OCI-LY7 (cell line): ENCODE measurements around the gene MINDY4B. TPM values are rescaled to one million over a fixed set of nuclear protein-coding genes. Genes with fewer than 3 reads are reported as not detected.

Experiments
- BruUV-seq: library from RNA; stranded (reverse); fragments of 400-500 nt; replicated peaks from 2 replicates; lab custom pipeline; 2021; lab: Mats Ljungman, UMichigan
- CTCF ChIA-PET: fragments of 300-600 bp; sonication (Branson Sonifier 250); formaldehyde crosslinking; loops from one replicate; lab custom pipeline; 2022; ENCODE audit warnings: antibody characterized with exemption; ENCODE audit not compliant: unreplicated experiment; lab: Charles Lee
- POLR2A ChIA-PET: fragments of 300-600 bp; sonication (Branson Sonifier 250); formaldehyde crosslinking; loops from one replicate; lab custom pipeline; 2022; ENCODE audit warnings: antibody characterized with exemption; lab: Charles Lee
- DNase-seq: peaks from one replicate; pipeline ENCODE4 v3.0.0-alpha.2; 2015; ENCODE audit warnings: low spot score
- H2AFZ ChIP-seq: fragments of 200-600 bp; sonication (generic), shearing (Covaris generic); 2 replicates; pipeline ENCODE4 v1.6.1; 2014; ENCODE audit warnings: mild to moderate bottlenecking, antibody characterized with exemption, low read length, moderate library complexity
- H3K27ac ChIP-seq: fragments of 200-600 bp; sonication (generic); 2 replicates; pipeline ENCODE4 v1.5.1; 2014; ENCODE audit warnings: mixed run types, low read depth, mild to moderate bottlenecking, moderate library complexity, low read length, inconsistent platforms; ENCODE audit not compliant: poor library complexity, severe bottlenecking
- H3K36me3 ChIP-seq: fragments of 200-600 bp; sonication (generic); 2 replicates; pipeline ENCODE4 v1.6.1; 2014; ENCODE audit warnings: mild to moderate bottlenecking, antibody characterized with exemption, low read length, moderate library complexity, mixed read lengths; ENCODE audit not compliant: insufficient read depth
- H3K4me1 ChIP-seq: fragments of 200-600 bp; sonication (generic); 2 replicates; pipeline ENCODE4 v1.5.1; 2014; ENCODE audit warnings: mild to moderate bottlenecking, low read length; ENCODE audit not compliant: insufficient read depth, poor library complexity, severe bottlenecking
- H3K4me2 ChIP-seq: fragments of 200-600 bp; sonication (generic); 2 replicates; pipeline ENCODE4 v1.6.1; 2014; ENCODE audit warnings: mild to moderate bottlenecking, low read length
- H3K4me3 ChIP-seq: fragments of 200-600 bp; sonication (generic); 2 replicates; pipeline ENCODE4 v1.5.1; 2014; ENCODE audit warnings: mild to moderate bottlenecking, low read depth, low read length; ENCODE audit not compliant: poor library complexity, severe bottlenecking
- H3K79me2 ChIP-seq: fragments of 200-600 bp; sonication (generic); 2 replicates; pipeline ENCODE4 v1.6.1; 2016; ENCODE audit warnings: low read depth, mild to moderate bottlenecking, low read length, moderate library complexity, mixed read lengths; ENCODE audit not compliant: insufficient read depth
- H3K9me2 ChIP-seq: fragments of 200-600 bp; sonication (generic); 2 replicates; pipeline ENCODE4 v1.6.1; 2016; ENCODE audit warnings: mild to moderate bottlenecking, low read length, mixed read lengths; ENCODE audit not compliant: insufficient read depth
- H3K9me3 ChIP-seq: fragments of 200-600 bp; sonication (generic); 2 replicates; pipeline ENCODE4 v1.6.1; 2014; ENCODE audit warnings: mild to moderate bottlenecking, mixed run types, low read length, mixed read lengths
- H4K20me1 ChIP-seq: fragments of 200-600 bp; sonication (generic); 2 replicates; pipeline ENCODE4 v1.6.1; 2014; ENCODE audit warnings: mild to moderate bottlenecking, antibody characterized with exemption, low read length, moderate library complexity, mixed read lengths; ENCODE audit not compliant: insufficient read depth
- EZH2phosphoT487 ChIP-seq: fragments of 200-600 bp; sonication (generic); IDR thresholded peaks from 2 replicates; pipeline ENCODE4 v1.6.1; 2018; ENCODE audit warnings: low read depth, borderline replicate concordance, mild to moderate bottlenecking, mixed run types, antibody characterized with exemption, low read length, moderate library complexity, mixed read lengths
- intact Hi-C: fragments of 100-400 bp; cut with micrococcal nuclease; formaldehyde crosslinking; loops from one replicate; pipeline ENCODE4 v1.10.0; 2022; ENCODE audit not compliant: unreplicated experiment
- total RNA-seq, 2 experiments: library from RNA; depleted of rRNA in 1 of 2; stranded (reverse); fragments of >200 nt in 1 of 2; shearing (Covaris generic) in 1 of 2; gene quantifications; 2 replicates each; pipeline ENCODE4 v1.2.3, GENCODE V29; 2014 to 2022
- TF ChIP-seq, protein P1 (sequence below): fragments of 200-600 bp; sonication (generic); conservative IDR thresholded peaks from 2 replicates; pipeline ENCODE4 v1.5.1; 2014; ENCODE audit warnings: mild to moderate bottlenecking, antibody characterized with exemption, low read length, moderate library complexity, mixed read lengths

MINDY4B gene
- total RNA-seq, 2 experiments from 2014 or later, result not detected

DNA sequence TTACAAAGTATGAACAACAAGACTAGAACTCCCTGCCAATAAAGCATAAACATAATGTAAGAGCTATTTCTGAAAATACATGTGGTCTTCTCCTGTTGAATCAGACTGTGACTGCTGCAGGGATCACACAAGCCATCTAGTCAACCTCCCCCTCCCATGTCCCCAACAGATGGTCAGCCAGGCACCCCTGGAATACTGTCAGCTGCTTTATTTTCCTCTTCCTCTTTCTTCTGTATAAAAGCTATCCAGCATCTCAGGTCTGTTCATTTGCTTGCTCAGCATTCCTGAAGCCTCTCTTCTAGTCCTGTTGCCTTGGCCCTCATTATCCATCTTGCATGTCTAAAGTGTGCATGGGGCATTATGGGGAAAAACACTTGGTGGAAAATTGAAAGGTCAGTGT is 6.5 kb upstream of the MINDY4B start:
- BruUV-seq, result no TSS peak
- Histone ChIP-seq H3K4me3 (no peak overlapping the region), H3K79me2 (no peaks in the 10 kb centered on the region), H3K36me3 (no peaks in the 10 kb centered on the region), H3K4me1 (no peaks in the 10 kb centered on the region), H3K4me2 (no peak overlapping the region), H3K9me2 (no peaks in the 10 kb centered on the region), H3K27ac (no peak overlapping the region), H4K20me1 (no peaks in the 10 kb centered on the region), H2AFZ (no peak overlapping the region), H3K9me3 (no peaks in the 10 kb centered on the region)
- intact Hi-C loops, result no loop called here
- ChIA-PET CTCF (no interaction called here), POLR2A (interaction anchor here (1.0 kb wide), 1 partner anchor 63 kb away, joined by 4 read pairs; no protein-coding TSS in a partner anchor)
- DNase-seq, result no peak
- TF ChIP-seq, protein P1, sequence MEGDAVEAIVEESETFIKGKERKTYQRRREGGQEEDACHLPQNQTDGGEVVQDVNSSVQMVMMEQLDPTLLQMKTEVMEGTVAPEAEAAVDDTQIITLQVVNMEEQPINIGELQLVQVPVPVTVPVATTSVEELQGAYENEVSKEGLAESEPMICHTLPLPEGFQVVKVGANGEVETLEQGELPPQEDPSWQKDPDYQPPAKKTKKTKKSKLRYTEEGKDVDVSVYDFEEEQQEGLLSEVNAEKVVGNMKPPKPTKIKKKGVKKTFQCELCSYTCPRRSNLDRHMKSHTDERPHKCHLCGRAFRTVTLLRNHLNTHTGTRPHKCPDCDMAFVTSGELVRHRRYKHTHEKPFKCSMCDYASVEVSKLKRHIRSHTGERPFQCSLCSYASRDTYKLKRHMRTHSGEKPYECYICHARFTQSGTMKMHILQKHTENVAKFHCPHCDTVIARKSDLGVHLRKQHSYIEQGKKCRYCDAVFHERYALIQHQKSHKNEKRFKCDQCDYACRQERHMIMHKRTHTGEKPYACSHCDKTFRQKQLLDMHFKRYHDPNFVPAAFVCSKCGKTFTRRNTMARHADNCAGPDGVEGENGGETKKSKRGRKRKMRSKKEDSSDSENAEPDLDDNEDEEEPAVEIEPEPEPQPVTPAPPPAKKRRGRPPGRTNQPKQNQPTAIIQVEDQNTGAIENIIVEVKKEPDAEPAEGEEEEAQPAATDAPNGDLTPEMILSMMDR, result no peak
- no peak for TF ChIP-seq EZH2phosphoT487

DNA sequence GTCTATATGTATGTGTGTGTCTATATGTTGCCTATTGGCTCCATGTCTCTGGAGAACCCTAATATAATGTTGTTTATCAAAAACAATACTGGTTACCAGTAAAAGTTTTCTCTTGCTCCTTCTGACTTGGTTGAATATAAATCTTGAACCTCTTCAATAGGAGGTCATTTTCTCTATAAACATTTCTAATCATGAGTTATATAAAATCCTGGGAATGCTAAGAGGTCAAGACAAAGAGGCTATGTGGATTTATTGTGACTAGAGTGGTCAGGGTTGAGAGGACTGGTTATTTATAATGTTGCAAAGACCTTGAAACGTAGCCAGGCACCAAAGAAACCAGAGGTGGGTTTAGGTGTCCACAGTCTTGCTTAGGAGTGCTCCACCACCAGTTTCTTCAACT is 1.2 kb upstream of the MINDY4B start:
- H4K20me1 ChIP-seq, result no peaks in the 10 kb centered on the region
- H3K4me3 ChIP-seq, result no peak overlapping the region
- no peak overlapping the region for H3K4me2 ChIP-seq
- H3K9me2 ChIP-seq, result no peaks in the 10 kb centered on the region
- no peaks in the 10 kb centered on the region for H3K4me1 ChIP-seq
- H3K79me2 ChIP-seq, result no peaks in the 10 kb centered on the region
- ChIA-PET CTCF (no interaction called here), POLR2A (no interaction called here)
- intact Hi-C loops, result no loop called here
- BruUV-seq, result no TSS peak
- TF ChIP-seq, protein P1, result no peak
- TF ChIP-seq EZH2phosphoT487, result no peak
- H2AFZ ChIP-seq, result no peak overlapping the region
- no peak overlapping the region for H3K27ac ChIP-seq
- DNase-seq, result no peak
- no peaks in the 10 kb centered on the region for H3K9me3 ChIP-seq
- H3K36me3 ChIP-seq, result no peaks in the 10 kb centered on the region

DNA sequence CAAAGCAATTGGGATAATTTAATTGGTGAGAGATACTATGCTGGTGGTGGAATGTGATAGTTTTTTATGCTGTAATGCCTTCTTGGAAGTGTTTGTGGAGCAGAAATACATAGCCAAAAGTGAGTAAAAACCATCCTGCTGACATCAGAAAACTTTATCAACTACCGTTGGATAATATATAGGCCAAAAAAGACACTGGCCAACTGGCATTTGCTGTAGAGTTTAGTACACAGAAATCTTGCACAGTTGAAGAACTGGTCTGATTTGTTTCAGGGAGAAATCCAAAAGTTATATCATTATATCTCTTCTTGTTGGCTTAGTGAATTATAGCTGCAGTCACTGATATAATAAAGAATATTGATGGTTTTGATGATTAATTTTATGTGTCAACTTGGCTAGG is 507 bp upstream of the MINDY4B start:
- Histone ChIP-seq H3K79me2 (no peaks in the 10 kb centered on the region), H3K4me1 (no peaks in the 10 kb centered on the region), H3K4me3 (no peak overlapping the region), H3K9me2 (no peaks in the 10 kb centered on the region), H2AFZ (no peak overlapping the region), H3K27ac (no peak overlapping the region), H3K4me2 (no peak overlapping the region), H4K20me1 (no peaks in the 10 kb centered on the region), H3K36me3 (no peaks in the 10 kb centered on the region), H3K9me3 (no peaks in the 10 kb centered on the region)
- CTCF ChIA-PET, result no interaction called here
- no peak for DNase-seq
- no TSS peak for BruUV-seq
- TF ChIP-seq, protein P1, result no peak
- no peak for TF ChIP-seq EZH2phosphoT487
- POLR2A ChIA-PET, result no interaction called here
- intact Hi-C loops, result no loop called here
